GM23338 (cell line): ENCODE measurements around the gene UBALD2. TPM values are rescaled to one million over a fixed set of nuclear protein-coding genes. Genes with fewer than 3 reads are reported as not detected.

Experiments
- ATAC-seq: fragments of 200-7000 bp; cut with Tn5 transposase; 3 replicates; pipeline ENCODE4 v1.9.1; 2020
- DNase-seq: peaks from one replicate; pipeline ENCODE4 v3.0.0-alpha.2; 2015; ENCODE audit warnings: low spot score
- H2AFZ ChIP-seq: fragments of 200-600 bp; sonication (generic); 2 replicates; pipeline ENCODE4 v1.8.0; 2016; ENCODE audit warnings: antibody characterized with exemption, mild to moderate bottlenecking, moderate library complexity
- H3F3A ChIP-seq: fragments of 200-600 bp; sonication (generic); replicated peaks from 2 replicates; pipeline ENCODE4 v1.8.0; 2017; ENCODE audit warnings: antibody characterized with exemption, mixed run types, low read depth
- H3K27ac ChIP-seq: fragments of 200-600 bp; sonication (generic); 2 replicates; pipeline ENCODE4 v1.6.1; 2016; ENCODE audit warnings: low read depth
- H3K27me3 ChIP-seq: fragments of 200-600 bp; sonication (generic); 2 replicates; pipeline ENCODE4 v1.8.0; 2016; ENCODE audit warnings: mild to moderate bottlenecking, mixed run types, moderate library complexity; ENCODE audit not compliant: insufficient read depth
- H3K36me3 ChIP-seq: fragments of 200-600 bp; sonication (generic); 2 replicates; pipeline ENCODE4 v1.8.0; 2016; ENCODE audit warnings: mild to moderate bottlenecking; ENCODE audit not compliant: insufficient read depth
- H3K4me1 ChIP-seq: fragments of 200-600 bp; sonication (generic); 2 replicates; pipeline ENCODE4 v1.8.0; 2016; ENCODE audit warnings: mild to moderate bottlenecking, moderate library complexity; ENCODE audit not compliant: insufficient read depth
- H3K4me2 ChIP-seq: fragments of 200-600 bp; sonication (generic); 2 replicates; pipeline ENCODE4 v1.7.1; 2017; ENCODE audit warnings: mixed run types
- H3K4me3 ChIP-seq: fragments of 200-600 bp; sonication (generic); 2 replicates; pipeline ENCODE4 v1.6.1; 2016; ENCODE audit warnings: mixed run types
- H3K79me2 ChIP-seq: fragments of 200-600 bp; sonication (generic); replicated peaks from 2 replicates; pipeline ENCODE4 v1.8.0; 2017; ENCODE audit warnings: mild to moderate bottlenecking; ENCODE audit not compliant: insufficient read depth
- H3K9me2 ChIP-seq: fragments of 200-600 bp; sonication (generic); 2 replicates; pipeline ENCODE4 v1.8.0; 2017; ENCODE audit not compliant: insufficient read depth
- H4K20me1 ChIP-seq: fragments of 200-600 bp; sonication (generic); replicated peaks from 2 replicates; pipeline ENCODE4 v1.8.0; 2017; ENCODE audit warnings: mild to moderate bottlenecking; ENCODE audit not compliant: insufficient read depth
- H3K27ac Mint-ChIP-seq: 2 replicates; pipeline ENCODE4 v1.8.0; 2020; ENCODE audit warnings: inconsistent platforms, mild to moderate bottlenecking, moderate library complexity, mixed read lengths
- H3K27me3 Mint-ChIP-seq: 3 replicates; pipeline ENCODE4 v1.8.0; 2022; ENCODE audit warnings: low read depth, mild to moderate bottlenecking, moderate library complexity, mixed read lengths, inconsistent platforms; ENCODE audit not compliant: insufficient read depth, poor library complexity
- H3K36me3 Mint-ChIP-seq: 3 replicates; pipeline ENCODE4 v1.8.0; 2021; ENCODE audit warnings: low read depth, mild to moderate bottlenecking, inconsistent platforms, moderate library complexity, mixed read lengths
- H3K4me1 Mint-ChIP-seq: 3 replicates; pipeline ENCODE4 v1.8.0; 2020; ENCODE audit warnings: mild to moderate bottlenecking, inconsistent platforms, mixed read lengths
- H3K4me3 Mint-ChIP-seq: 3 replicates; pipeline ENCODE4 v1.8.0; 2021; ENCODE audit warnings: moderate library complexity, mild to moderate bottlenecking, inconsistent platforms, mixed read lengths
- H3K9me3 Mint-ChIP-seq: 3 replicates; pipeline ENCODE4 v1.8.0; 2020; ENCODE audit warnings: moderate library complexity, mild to moderate bottlenecking, inconsistent platforms, mixed read lengths
- CREB1 ChIP-seq: fragments of 250-450 bp; sonication (Bioruptor Pico); IDR thresholded peaks from 2 replicates; pipeline ENCODE4 v1.5.0; 2020; ENCODE audit warnings: low read depth, mild to moderate bottlenecking, moderate library complexity
- EZH2 ChIP-seq: fragments of 200-600 bp; sonication (generic); IDR thresholded peaks from one replicate; pipeline ENCODE4 v1.8.0; 2017; ENCODE audit warnings: antibody characterized with exemption, mild to moderate bottlenecking, low read depth; ENCODE audit not compliant: unreplicated experiment
- EZH2phosphoT487 ChIP-seq: fragments of 200-600 bp; sonication (generic); IDR thresholded peaks from one replicate; pipeline ENCODE4 v1.8.1; 2018; ENCODE audit warnings: antibody characterized with exemption; ENCODE audit not compliant: unreplicated experiment
- STAT1 ChIP-seq: IDR thresholded peaks from one replicate; pipeline ENCODE4 v1.6.1; 2016; ENCODE audit warnings: antibody characterized with exemption; ENCODE audit not compliant: unreplicated experiment
- ZNF331 ChIP-seq: fragments of 250-450 bp; sonication (Bioruptor Pico); IDR thresholded peaks from 2 replicates; pipeline ENCODE4 v1.5.0; 2020; ENCODE audit warnings: low read depth, mild to moderate bottlenecking, moderate library complexity
- polyA plus RNA-seq: library from polyadenylated mRNA; unstranded; fragments of >200 nt; fragmentation: Nextera tagmentation; extraction: Ambion mirVana; gene quantifications from 2 replicates; pipeline ENCODE4 v1.2.1, GENCODE V29; 2016
- total RNA-seq: library from RNA; depleted of rRNA; stranded (reverse); fragments of >200 nt; shearing (Covaris generic); gene quantifications from 2 replicates; pipeline ENCODE4 v1.2.3, GENCODE V29; 2014
- TF ChIP-seq, protein P1 (sequence below), 2 experiments: fragments of 200-600 bp in 1 of 2; sonication (generic) in 1 of 2; conservative IDR thresholded peaks; 2 replicates each; pipeline versions ENCODE4 v1.5.1 to v1.6.1; 2016 to 2017; ENCODE audit warnings: antibody characterized with exemption in 2 of 2, low read depth in 2 of 2, mild to moderate bottlenecking in 2 of 2, moderate library complexity in 1 of 2
- TF ChIP-seq, protein P2 (sequence below): IDR thresholded peaks from 2 replicates; pipeline ENCODE4 v1.6.1; 2016; ENCODE audit warnings: antibody characterized with exemption

Gene UBALD2
- total and polyA plus RNA-seq, 2 experiments from 2014 or later = 2.2 to 3.1 TPM

DNA sequence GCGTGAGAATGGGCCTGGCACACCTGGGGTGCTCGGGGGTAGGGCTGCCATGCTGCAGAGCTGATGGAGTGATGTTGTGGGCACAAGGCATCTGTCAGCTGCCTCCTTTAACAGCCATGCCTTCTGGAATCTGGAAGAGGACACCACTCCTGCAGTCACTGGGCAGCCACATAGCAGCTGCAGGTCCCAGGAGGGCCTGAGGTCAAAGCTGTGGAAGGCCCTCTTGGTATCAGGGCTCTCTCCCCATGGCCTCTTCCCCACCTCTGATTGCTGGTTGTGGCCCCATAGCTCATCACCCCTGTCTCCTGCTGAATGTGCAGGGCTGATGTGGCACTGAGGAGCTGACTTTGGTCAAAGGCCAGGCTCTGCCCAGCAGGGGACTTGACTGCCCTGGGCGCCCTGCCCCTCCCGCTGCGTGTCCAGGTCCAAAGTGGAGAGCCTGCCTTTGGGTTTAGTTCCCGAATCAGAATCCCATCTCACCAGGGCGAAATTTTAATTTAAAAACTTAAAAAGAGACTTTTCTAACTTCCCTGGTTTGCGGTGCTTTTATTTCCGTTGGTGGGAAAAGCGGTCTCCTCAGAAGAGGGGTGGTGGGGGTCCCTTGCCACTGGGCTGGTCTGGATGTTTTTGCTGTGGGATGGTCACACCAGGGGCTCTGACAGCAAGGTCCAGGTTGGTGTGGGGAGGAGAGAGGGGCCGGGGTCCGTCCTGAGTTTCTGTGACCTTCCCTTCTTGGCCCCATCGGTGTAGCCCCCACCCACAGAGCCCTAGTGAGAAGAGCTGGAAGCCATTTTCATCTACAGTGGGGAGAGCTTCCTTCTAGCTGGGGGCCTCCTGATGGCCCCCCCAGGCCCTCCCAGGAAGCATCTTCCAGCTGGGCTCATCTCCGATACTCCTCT is 5.9 kb downstream of the UBALD2 start:
- Mint-ChIP-seq H3K4me3 (no peak overlapping the region), H3K9me3 (no peaks in the 10 kb centered on the region), H3K27ac (no peak overlapping the region), H3K4me1 (peaks cover 50% of the 10 kb centered on the region), H3K27me3 (peaks cover 22% of the 10 kb centered on the region), H3K36me3 (peaks cover 11% of the 10 kb centered on the region; the same call in 2 of the 3 replicates)
- no peaks in the 10 kb centered on the region for H3K9me2 ChIP-seq
- peak overlapping the region; percentile 81; the same call in 1 of the 2 replicates for H3K27ac ChIP-seq
- peak overlapping the region; percentile 64; the same call in 1 of the 2 replicates for H3K4me2 ChIP-seq
- H3K36me3 ChIP-seq = no peaks in the 10 kb centered on the region
- H3K4me1 ChIP-seq = peaks cover 27% of the 10 kb centered on the region
- H3K4me3 ChIP-seq = no peak overlapping the region
- H4K20me1 ChIP-seq = no peaks in the 10 kb centered on the region
- H2AFZ ChIP-seq = no peak overlapping the region
- H3K27me3 ChIP-seq = no peaks in the 10 kb centered on the region
- peaks cover 3% of the 10 kb centered on the region; the same call in 1 of the 2 replicates for H3F3A ChIP-seq
- TF ChIP-seq, protein P1, sequence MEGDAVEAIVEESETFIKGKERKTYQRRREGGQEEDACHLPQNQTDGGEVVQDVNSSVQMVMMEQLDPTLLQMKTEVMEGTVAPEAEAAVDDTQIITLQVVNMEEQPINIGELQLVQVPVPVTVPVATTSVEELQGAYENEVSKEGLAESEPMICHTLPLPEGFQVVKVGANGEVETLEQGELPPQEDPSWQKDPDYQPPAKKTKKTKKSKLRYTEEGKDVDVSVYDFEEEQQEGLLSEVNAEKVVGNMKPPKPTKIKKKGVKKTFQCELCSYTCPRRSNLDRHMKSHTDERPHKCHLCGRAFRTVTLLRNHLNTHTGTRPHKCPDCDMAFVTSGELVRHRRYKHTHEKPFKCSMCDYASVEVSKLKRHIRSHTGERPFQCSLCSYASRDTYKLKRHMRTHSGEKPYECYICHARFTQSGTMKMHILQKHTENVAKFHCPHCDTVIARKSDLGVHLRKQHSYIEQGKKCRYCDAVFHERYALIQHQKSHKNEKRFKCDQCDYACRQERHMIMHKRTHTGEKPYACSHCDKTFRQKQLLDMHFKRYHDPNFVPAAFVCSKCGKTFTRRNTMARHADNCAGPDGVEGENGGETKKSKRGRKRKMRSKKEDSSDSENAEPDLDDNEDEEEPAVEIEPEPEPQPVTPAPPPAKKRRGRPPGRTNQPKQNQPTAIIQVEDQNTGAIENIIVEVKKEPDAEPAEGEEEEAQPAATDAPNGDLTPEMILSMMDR (conservative IDR thresholded peaks at IDR 0.05; ENCODE audit: low read depth in 2 of 2) = no peak
- TF ChIP-seq ZNF331 (CRISPR knock-in tag) (no peak), EZH2phosphoT487 (no peak), EZH2 (no peak), STAT1 (no peak)
- TF ChIP-seq, protein P2, sequence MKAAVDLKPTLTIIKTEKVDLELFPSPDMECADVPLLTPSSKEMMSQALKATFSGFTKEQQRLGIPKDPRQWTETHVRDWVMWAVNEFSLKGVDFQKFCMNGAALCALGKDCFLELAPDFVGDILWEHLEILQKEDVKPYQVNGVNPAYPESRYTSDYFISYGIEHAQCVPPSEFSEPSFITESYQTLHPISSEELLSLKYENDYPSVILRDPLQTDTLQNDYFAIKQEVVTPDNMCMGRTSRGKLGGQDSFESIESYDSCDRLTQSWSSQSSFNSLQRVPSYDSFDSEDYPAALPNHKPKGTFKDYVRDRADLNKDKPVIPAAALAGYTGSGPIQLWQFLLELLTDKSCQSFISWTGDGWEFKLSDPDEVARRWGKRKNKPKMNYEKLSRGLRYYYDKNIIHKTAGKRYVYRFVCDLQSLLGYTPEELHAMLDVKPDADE = no peak
- H3K79me2 ChIP-seq = peaks cover 21% of the 10 kb centered on the region
- DNase-seq (no peak), ATAC-seq (no peak)

GRCh38 chr17:76271669-76272540 is 6.8 kb downstream of the UBALD2 start:
- ATAC-seq (peak; percentile 41), DNase-seq (peak; percentile 70)
- TF ChIP-seq CREB1 = peak; percentile 15; the same call in 1 of the 2 replicates
- no peak for TF ChIP-seq STAT1
- TF ChIP-seq, protein P1 (conservative IDR thresholded peaks at IDR 0.05; ENCODE audit: low read depth in 2 of 2) = peak in 1 of 2 experiments; percentile 28; a peak in 1 of 4 replicates
- Histone ChIP-seq H2AFZ (no peak overlapping the region), H3K4me2 (peak overlapping the region; percentile 64), H3K9me2 (no peaks in the 10 kb centered on the region), H3K4me3 (0 out of 2 replicates have a peak overlapping the region, but pooled peaks have one; percentile 35), H3F3A (peaks cover 3% of the 10 kb centered on the region; the same call in 1 of the 2 replicates), H4K20me1 (no peaks in the 10 kb centered on the region), H3K4me1 (peaks cover 27% of the 10 kb centered on the region), H3K36me3 (no peaks in the 10 kb centered on the region), H3K27ac (peak overlapping the region; percentile 81; the same call in 1 of the 2 replicates), H3K27me3 (no peaks in the 10 kb centered on the region), H3K79me2 (peaks cover 15% of the 10 kb centered on the region)
- H3K4me1 Mint-ChIP-seq = peaks cover 46% of the 10 kb centered on the region
- H3K27ac Mint-ChIP-seq = no peak overlapping the region
- H3K27me3 Mint-ChIP-seq = peaks cover 22% of the 10 kb centered on the region
- H3K9me3 Mint-ChIP-seq = no peaks in the 10 kb centered on the region
- H3K4me3 Mint-ChIP-seq = no peak overlapping the region
- H3K36me3 Mint-ChIP-seq = peaks cover 11% of the 10 kb centered on the region; the same call in 2 of the 3 replicates
